ENCODE data around the gene TBX19. TPM values are rescaled to one million over a fixed set of nuclear protein-coding genes. Genes with fewer than 3 reads are reported as not detected.

TBX19 gene
- total RNA-seq, result 1 to 10 TPM; 1.8 to 8.5 (median 3.7) TPM

GRCh38 chr1:168280296-168280927, at the start of gene TBX19:
Gene TBX19, plus strand, starts transcription at chr1:168280877. Its CDS starts 214 bp downstream, at chr1:168281091.
- H3K4me3 ChIP-seq, result no peak within 1 kb of the TSS
- peaks cover 0 to 10% (median 0%) of the 10 kb centered on the region in 4 donors for H3K9me3 ChIP-seq
- no peak for TF ChIP-seq POLR2A (IDR thresholded peaks at IDR 0.05)
- TF ChIP-seq CTCF (IDR thresholded peaks at IDR 0.05), result no peak
- no peak for TF ChIP-seq EP300 (IDR thresholded peaks at IDR 0.05)
- no peaks in the 10 kb centered on the region for H3K27me3 ChIP-seq
- H3K27ac ChIP-seq, result no peak within 1 kb of the TSS
- no peaks in the 10 kb centered on the region for H3K36me3 ChIP-seq
- 82 to 88% methylated on average over 7 of the region's 7 CpGs for WGBS, 2 donors
- DNase-seq (ENCODE audit: low spot score in 2 of 2), result no peak
- H3K4me1 ChIP-seq, result no peaks in the 10 kb centered on the region

GRCh38 chr1:168234846-168235547, 45.7 kb upstream of the TBX19 start:
- 90 to 92% methylated on average over 8 of the region's 8 CpGs for WGBS, 2 donors

GRCh38 chr1:168235548-168235885, 45.2 kb upstream of the TBX19 start:
- Histone ChIP-seq H3K4me1 (peaks cover 0 to 36% (median 8%) of the 10 kb centered on the region in 4 donors), H3K4me3 (no peak overlapping the region), H3K27me3 (no peaks in the 10 kb centered on the region), H3K9me3 (no peaks in the 10 kb centered on the region), H3K36me3 (peaks cover 2 to 88% (median 8%) of the 10 kb centered on the region in 3 donors), H3K27ac (peak overlapping the region in 3 of 4 donors; percentile 1 to 79 (median 72))
- no peak for DNase-seq (ENCODE audit: low spot score in 2 of 2)
- TF ChIP-seq POLR2A (IDR thresholded peaks at IDR 0.05) (no peak), CTCF (IDR thresholded peaks at IDR 0.05) (peak in 1 of 5 experiments; percentile 3)

More at GRCh38 chr1:168234846-168235547, 45.7 kb upstream of the TBX19 start:
- H3K4me3 ChIP-seq, result no peak overlapping the region
- DNase-seq (ENCODE audit: low spot score in 2 of 2), result no peak
- no peak for TF ChIP-seq EP300 (IDR thresholded peaks at IDR 0.05)
- peak in 4 of 5 experiments; percentile 30 to 47 (median 32) for TF ChIP-seq CTCF (IDR thresholded peaks at IDR 0.05)
- peaks cover 0 to 41% (median 8%) of the 10 kb centered on the region in 4 donors for H3K4me1 ChIP-seq
- no peaks in the 10 kb centered on the region for H3K9me3 ChIP-seq
- H3K27ac ChIP-seq, result peak overlapping the region in 3 of 4 donors; percentile 1 to 79 (median 72)
- no peaks in the 10 kb centered on the region for H3K27me3 ChIP-seq
- H3K36me3 ChIP-seq, result peaks cover 0 to 87% (median 8%) of the 10 kb centered on the region in 3 donors

- no peak for DNase-seq (ENCODE audit: low spot score in 2 of 2)
- no peaks in the 10 kb centered on the region for H3K27me3 ChIP-seq
- H3K4me1 ChIP-seq, result peaks cover 0 to 32% (median 8%) of the 10 kb centered on the region in 4 donors
- H3K27ac ChIP-seq, result peak overlapping the region in 2 of 4 donors; percentile 72 to 79
- H3K36me3 ChIP-seq, result peaks cover 2 to 88% (median 8%) of the 10 kb centered on the region in 3 donors
- WGBS, 2 donors, result 84 to 88% methylated on average over 3 of the region's 3 CpGs
- TF ChIP-seq EP300 (IDR thresholded peaks at IDR 0.05) (no peak), CTCF (IDR thresholded peaks at IDR 0.05) (no peak), POLR2A (IDR thresholded peaks at IDR 0.05) (no peak)
- no peaks in the 10 kb centered on the region for H3K9me3 ChIP-seq
- H3K4me3 ChIP-seq, result no peak overlapping the region
Measured at GRCh38 chr1:168235937-168236336, 44.7 kb upstream of the TBX19 start.

Measured in tibial nerve (tissue), 4 donors.